Choroid plexus epithelial cell (primary cell): Measurements from ENCODE around the gene HPN.
"Not testable (repeated sequence)": the region's sequence is repeated elsewhere in the genome, so short reads cannot be mapped to it uniquely, and the experiment has no call there.

Source experiments
- DNase-seq: peaks from one replicate; pipeline ENCODE4 v3.0.0-alpha.2; 2010; ENCODE audit warnings: low read depth
- H3K4me3 ChIP-seq: 2 replicates; pipeline ENCODE4 v1.5.1; 2011; ENCODE audit warnings: low read depth, mild to moderate bottlenecking, control low read depth, low read length, moderate library complexity
- TF ChIP-seq, protein P1 (sequence below): conservative IDR thresholded peaks from 2 replicates; pipeline ENCODE4 v1.5.1; 2011; ENCODE audit warnings: low read depth, mild to moderate bottlenecking, control low read depth, inconsistent platforms, low read length, moderate library complexity

Gene HPN

DNA sequence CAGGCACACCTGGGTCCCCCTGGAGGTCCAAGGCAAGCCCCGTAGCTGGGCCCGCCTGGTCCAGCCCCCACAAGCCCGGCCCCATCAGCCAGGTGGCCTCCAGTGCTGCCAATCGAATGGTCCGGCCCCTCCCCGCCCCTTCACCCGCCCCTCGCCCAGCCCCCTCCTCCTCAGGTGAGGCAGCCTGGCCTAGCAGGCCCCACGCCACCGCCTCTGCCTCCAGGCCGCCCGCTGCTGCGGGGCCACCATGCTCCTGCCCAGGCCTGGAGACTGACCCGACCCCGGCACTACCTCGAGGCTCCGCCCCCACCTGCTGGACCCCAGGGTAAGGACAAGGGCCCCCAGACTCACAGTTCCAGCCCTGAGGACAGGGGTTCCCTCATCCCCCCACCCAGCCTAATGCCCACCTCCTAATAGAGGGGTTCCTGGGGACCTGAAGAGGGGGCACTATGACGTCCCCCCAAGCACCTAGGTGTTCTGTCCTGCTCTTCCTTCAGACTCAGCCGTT lies at the start of gene HPN:
TSS of gene HPN (plus strand) at position 174 of the 508 bp plus-strand sequence. CDS start 786 bp downstream, outside the sequence.
- H3K4me3 ChIP-seq = no peak within 1 kb of the TSS
- DNase-seq = no peak
- TF ChIP-seq, protein P1, sequence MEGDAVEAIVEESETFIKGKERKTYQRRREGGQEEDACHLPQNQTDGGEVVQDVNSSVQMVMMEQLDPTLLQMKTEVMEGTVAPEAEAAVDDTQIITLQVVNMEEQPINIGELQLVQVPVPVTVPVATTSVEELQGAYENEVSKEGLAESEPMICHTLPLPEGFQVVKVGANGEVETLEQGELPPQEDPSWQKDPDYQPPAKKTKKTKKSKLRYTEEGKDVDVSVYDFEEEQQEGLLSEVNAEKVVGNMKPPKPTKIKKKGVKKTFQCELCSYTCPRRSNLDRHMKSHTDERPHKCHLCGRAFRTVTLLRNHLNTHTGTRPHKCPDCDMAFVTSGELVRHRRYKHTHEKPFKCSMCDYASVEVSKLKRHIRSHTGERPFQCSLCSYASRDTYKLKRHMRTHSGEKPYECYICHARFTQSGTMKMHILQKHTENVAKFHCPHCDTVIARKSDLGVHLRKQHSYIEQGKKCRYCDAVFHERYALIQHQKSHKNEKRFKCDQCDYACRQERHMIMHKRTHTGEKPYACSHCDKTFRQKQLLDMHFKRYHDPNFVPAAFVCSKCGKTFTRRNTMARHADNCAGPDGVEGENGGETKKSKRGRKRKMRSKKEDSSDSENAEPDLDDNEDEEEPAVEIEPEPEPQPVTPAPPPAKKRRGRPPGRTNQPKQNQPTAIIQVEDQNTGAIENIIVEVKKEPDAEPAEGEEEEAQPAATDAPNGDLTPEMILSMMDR = no peak

GRCh38 chr19:34992582-34992981 lies 48.9 kb upstream of the HPN start:
- not testable (repeated sequence) for H3K4me3 ChIP-seq, DNase-seq

GRCh38 chr19:34994286-34994642 lies 47.3 kb upstream of the HPN start:
- no peak overlapping the region for H3K4me3 ChIP-seq
- DNase-seq = no peak
- TF ChIP-seq, protein P1 = no peak

- no peak overlapping the region for H3K4me3 ChIP-seq
- DNase-seq = peak; percentile 23
- TF ChIP-seq, protein P1 = no peak
Measured at GRCh38 chr19:34994643-34995541, 46.6 kb upstream of the HPN start.

- DNase-seq = no peak
- TF ChIP-seq, protein P1 = no peak
- no peak overlapping the region for H3K4me3 ChIP-seq
Measured at GRCh38 chr19:34995551-34995950, 46.0 kb upstream of the HPN start.

DNA sequence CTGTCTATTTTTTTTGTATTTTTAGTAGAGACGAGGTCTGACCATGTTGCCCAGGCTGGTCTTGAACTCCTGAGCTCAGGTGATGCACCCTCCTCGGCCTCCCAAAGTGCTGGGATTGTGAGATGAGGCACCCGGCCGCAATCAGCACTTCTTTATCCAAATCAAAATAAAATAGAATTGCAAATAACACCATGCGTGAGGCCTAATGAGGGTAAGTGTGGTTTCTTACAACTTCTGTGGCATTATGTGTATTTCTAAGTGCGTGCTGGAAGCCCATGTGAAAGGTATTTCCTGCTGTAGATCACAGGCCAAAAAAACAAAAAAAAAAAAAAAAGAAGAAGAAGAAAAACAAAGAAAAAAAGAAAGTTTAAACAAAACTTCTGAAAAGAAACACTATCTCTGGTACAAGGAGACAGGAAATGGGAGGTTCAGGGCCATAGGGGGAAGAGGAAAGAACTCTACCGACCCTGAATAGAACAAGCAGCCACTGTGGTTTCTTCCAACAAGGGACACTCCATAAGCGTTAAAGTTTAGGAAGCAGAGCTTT lies 44.4 kb upstream of the HPN start:
- DNase-seq = peak; percentile 67
- TF ChIP-seq, protein P1 = no peak
- no peak overlapping the region for H3K4me3 ChIP-seq

GRCh38 chr19:34998224-34998623 lies 43.3 kb upstream of the HPN start:
- DNase-seq, H3K4me3 ChIP-seq: not testable (repeated sequence)
